Tibial artery (tissue), 4 donors: Measurements from ENCODE around the gene RABGAP1.

ENCODE experiments used
- DNase-seq, 2 donors: peaks; one replicate each; pipeline ENCODE4 v3.0.0-alpha.2; 2019
- H3K27ac ChIP-seq, 2 donors: fragments of 200-600 bp; sonication (generic) in 1 of 2; 1 replicate in 1 of 2; 2 replicates in 1 of 2; pipeline ENCODE4 v1.5.1; 2018 to 2019; ENCODE audit warnings: mild to moderate bottlenecking in 1 of 2
- H3K27me3 ChIP-seq, 2 donors: fragments of 200-600 bp; sonication (generic) in 1 of 2; one replicate each; pipeline versions ENCODE4 v1.5.1 to v1.6.0; 2016 to 2019
- H3K36me3 ChIP-seq, 3 donors: fragments of 200-600 bp; sonication (generic) in 2 of 3; one replicate each; pipeline ENCODE4 v1.5.1; 2016 to 2019; ENCODE audit warnings: mild to moderate bottlenecking in 2 of 3
- H3K4me1 ChIP-seq, 4 donors: fragments of 200-600 bp; sonication (generic) in 2 of 4; 1 replicate in 3 of 4; 2 replicates in 1 of 4; pipeline ENCODE4 v1.5.1; 2016 to 2019
- H3K4me3 ChIP-seq, 2 donors: fragments of 200-600 bp; sonication (generic) in 1 of 2; 1 replicate in 1 of 2; 2 replicates in 1 of 2; pipeline ENCODE4 v1.5.1; 2018 to 2019; ENCODE audit warnings: mild to moderate bottlenecking in 2 of 2
- H3K9me3 ChIP-seq, 3 donors: fragments of 200-600 bp; sonication (generic) in 1 of 3; one replicate each; pipeline ENCODE4 v1.5.1; 2016 to 2019
- CTCF ChIP-seq, 2 experiments: fragments of 200-600 bp in 1 of 2; fragments of 450-650 bp in 1 of 2; IDR thresholded peaks; one replicate each; pipeline ENCODE4 v1.5.1; 2017 to 2019; ENCODE audit warnings: antibody characterized with exemption in 2 of 2, mild to moderate bottlenecking in 1 of 2, moderate library complexity in 1 of 2
- intact Hi-C: fragments of 100-400 bp; cut with DNase I; formaldehyde crosslinking; loops from one replicate; pipeline ENCODE4 v1.15.0; 2023; ENCODE audit warnings: low total_unique reads

RABGAP1 gene

GRCh38 chr9:122998448-122998847 lies 57.6 kb downstream of the RABGAP1 start:
- peak overlapping the region; percentile 45 to 80 for H3K27ac ChIP-seq
- no peaks in the 10 kb centered on the region for H3K27me3 ChIP-seq
- H3K4me1 ChIP-seq = peaks cover 0 to 64% (median 11%) of the 10 kb centered on the region in 4 donors
- H3K36me3 ChIP-seq = peaks cover 2 to 25% (median 4%) of the 10 kb centered on the region in 3 donors
- intact Hi-C loops = loop anchor here (10.0 kb wide), 1 partner anchor 64 kb away; the partner anchor contains the start of gene ZBTB26
- no peaks in the 10 kb centered on the region for H3K9me3 ChIP-seq
- no peak overlapping the region for H3K4me3 ChIP-seq
- no peak for DNase-seq
- TF ChIP-seq CTCF (IDR thresholded peaks at IDR 0.05) = no peak

GRCh38 chr9:123000371-123001068 lies 59.7 kb downstream of the RABGAP1 start:
- H3K27ac ChIP-seq = peak overlapping the region in 1 of 2 donors; percentile 80
- intact Hi-C loops = no loop called here
- TF ChIP-seq CTCF (IDR thresholded peaks at IDR 0.05) = no peak

GRCh38 chr9:123002754-123003153 lies 61.9 kb downstream of the RABGAP1 start:
- no peaks in the 10 kb centered on the region for H3K27me3 ChIP-seq
- peaks cover 0 to 69% (median 21%) of the 10 kb centered on the region in 4 donors for H3K4me1 ChIP-seq
- peak overlapping the region; percentile 56 to 80 for H3K27ac ChIP-seq
- peaks cover 0 to 21% (median 0%) of the 10 kb centered on the region in 3 donors for H3K36me3 ChIP-seq
- no peaks in the 10 kb centered on the region for H3K9me3 ChIP-seq
- intact Hi-C loops = no loop called here
- no peak for TF ChIP-seq CTCF (IDR thresholded peaks at IDR 0.05)
- no peak for DNase-seq
- peak overlapping the region; percentile 2 to 29 for H3K4me3 ChIP-seq

More at GRCh38 chr9:123000371-123001068, 59.7 kb downstream of the RABGAP1 start:
- Histone ChIP-seq H3K4me3 (no peak overlapping the region), H3K27me3 (no peaks in the 10 kb centered on the region), H3K4me1 (peaks cover 0 to 78% (median 21%) of the 10 kb centered on the region in 4 donors), H3K9me3 (no peaks in the 10 kb centered on the region), H3K36me3 (peaks cover 0 to 21% (median 0%) of the 10 kb centered on the region in 3 donors)
- no peak for DNase-seq

GRCh38 chr9:123003466-123003865 lies 62.6 kb downstream of the RABGAP1 start:
- Histone ChIP-seq H3K36me3 (peaks cover 0 to 21% (median 0%) of the 10 kb centered on the region in 3 donors), H3K27ac (peak overlapping the region; percentile 56 to 80), H3K9me3 (no peaks in the 10 kb centered on the region), H3K4me3 (no peak overlapping the region), H3K27me3 (no peaks in the 10 kb centered on the region), H3K4me1 (peaks cover 0 to 62% (median 19%) of the 10 kb centered on the region in 4 donors)
- intact Hi-C loops = no loop called here
- TF ChIP-seq CTCF (IDR thresholded peaks at IDR 0.05) = no peak
- no peak for DNase-seq

GRCh38 chr9:123005964-123006363 lies 65.1 kb downstream of the RABGAP1 start:
- no peaks in the 10 kb centered on the region for H3K9me3 ChIP-seq
- no peak for TF ChIP-seq CTCF (IDR thresholded peaks at IDR 0.05)
- peak overlapping the region in 1 of 2 donors; percentile 20 for H3K27ac ChIP-seq
- no peaks in the 10 kb centered on the region for H3K27me3 ChIP-seq
- H3K4me1 ChIP-seq = peaks cover 0 to 39% (median 19%) of the 10 kb centered on the region in 4 donors
- DNase-seq = no peak
- peaks cover 0 to 17% (median 9%) of the 10 kb centered on the region in 3 donors for H3K36me3 ChIP-seq
- intact Hi-C loops = no loop called here
- H3K4me3 ChIP-seq = no peak overlapping the region
